Measurements from ENCODE around the gene HDAC5. TPM values are rescaled to one million over a fixed set of nuclear protein-coding genes. Genes with fewer than 3 reads are reported as not detected.

HDAC5 gene
- total and polyA plus RNA-seq, 2 of the 8 experiments (the other 6 are each of a cell fraction or from before 2014, with no cell fraction given), result 48.5 to 54.4 TPM

DNA sequence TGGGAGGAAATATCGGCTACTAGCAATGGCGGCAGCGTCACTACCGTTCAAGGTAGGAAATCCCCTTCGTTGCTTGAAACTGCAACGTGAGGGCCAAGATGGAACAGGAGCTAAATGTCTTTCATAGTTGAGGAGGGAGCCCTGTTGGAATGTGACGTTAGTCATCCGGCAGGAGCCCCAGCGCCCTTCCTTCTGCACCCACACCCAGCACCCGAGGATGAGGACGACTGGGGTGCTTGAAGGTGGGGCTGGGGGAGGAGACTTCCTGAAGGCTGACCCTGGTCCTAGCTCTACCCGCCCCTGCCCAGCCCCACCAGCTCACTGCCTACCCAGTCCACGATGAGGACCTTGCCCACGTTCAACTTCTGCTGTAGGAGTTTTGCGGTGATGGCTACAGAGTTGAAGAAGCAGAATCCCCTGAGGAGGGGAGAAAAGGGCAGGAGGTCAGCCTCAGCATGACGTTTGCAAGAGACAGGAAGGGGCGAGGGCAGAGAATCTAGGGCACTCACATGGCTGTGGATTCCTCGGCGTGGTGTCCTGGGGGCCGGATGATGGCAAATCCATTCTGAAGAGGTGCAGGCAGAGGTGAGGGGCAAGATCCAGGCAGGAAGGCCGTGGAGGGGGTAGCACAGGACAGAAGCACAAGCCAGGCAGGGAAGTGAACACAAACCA is 41.0 kb downstream of the HDAC5 start:
- Histone ChIP-seq H3K56ac (replicated peaks; ENCODE audit: insufficient read length, low read depth, low read length) (no peak overlapping the region), H3K4me2 (ENCODE audit: insufficient read depth in 1 of 2, low read depth in 2 of 2, low read length in 2 of 2) (no peak overlapping the region), H3K23me2 (ENCODE audit: low read depth, low read length) (peaks cover 4% of the 10 kb centered on the region; the same call in 1 of the 2 replicates), H3K18ac (ENCODE audit: extremely low read depth, low read length) (no peak overlapping the region), H2BK5ac (ENCODE audit: low read depth, low read length) (no peak overlapping the region), H3K4me1 (replicated peaks in 1 of 4; ENCODE audit: control insufficient read depth in 3 of 4, insufficient read depth in 4 of 4, low read length in 3 of 4) (peaks cover 3 to 14% (median 9%) of the 10 kb centered on the region in 4 experiments), H2BK15ac (ENCODE audit: low read length) (no peak overlapping the region; the same call in 1 of the 2 replicates), H3K27ac (ENCODE audit: low read depth, low read length) (no peak overlapping the region), H2BK20ac (ENCODE audit: low read length) (no peak overlapping the region), H4K20me1 (replicated peaks in 1 of 2; ENCODE audit: control insufficient read depth in 1 of 2, insufficient read depth in 2 of 2, low read length in 2 of 2) (peaks cover 0 to 11% of the 10 kb centered on the region in 2 experiments), H3K4me3 (ENCODE audit: extremely low read depth in 1 of 4, insufficient read depth in 2 of 4, low read depth in 3 of 4, low read length in 4 of 4) (no peak overlapping the region), H4K91ac (replicated peaks; ENCODE audit: insufficient read length, low read length) (no peak overlapping the region), H2AFZ (ENCODE audit: low read length) (no peak overlapping the region), H2BK120ac (replicated peaks; ENCODE audit: low read depth, low read length) (no peak overlapping the region), H3K79me2 (ENCODE audit: control insufficient read depth in 1 of 2, insufficient read depth in 2 of 2, low read length in 2 of 2) (no peaks in the 10 kb centered on the region), H3K4ac (replicated peaks; ENCODE audit: insufficient read length, low read depth, low read length) (no peak overlapping the region), H4K8ac (ENCODE audit: extremely low read depth, insufficient read depth, low read length) (peak overlapping the region; percentile 28; the same call in 1 of the 2 replicates), H3K79me1 (ENCODE audit: low read depth, low read length) (peaks cover 7% of the 10 kb centered on the region; the same call in 1 of the 2 replicates), H3K9ac (replicated peaks in 1 of 4; ENCODE audit: extremely low read depth in 1 of 4, low read depth in 3 of 4, low read length in 3 of 4) (no peak overlapping the region), H3K23ac (ENCODE audit: insufficient read length) (no peak overlapping the region), H2BK12ac (ENCODE audit: low read depth, low read length) (no peak overlapping the region), H3K36me3 (ENCODE audit: control insufficient read depth in 2 of 4, insufficient read depth in 4 of 4, low read length in 3 of 4) (peaks cover 5 to 27% (median 22%) of the 10 kb centered on the region in 4 experiments; a peak in 7 of 8 replicates), H4K5ac (ENCODE audit: insufficient read length, low read depth, low read length) (no peak overlapping the region), H3K14ac (ENCODE audit: insufficient read length) (no peak overlapping the region), H3K27me3 (replicated peaks in 1 of 4; ENCODE audit: control insufficient read depth in 3 of 4, extremely low read depth in 1 of 4, insufficient read depth in 3 of 4, low read length in 3 of 4) (no peaks in the 10 kb centered on the region), H2AK5ac (ENCODE audit: low read depth, low read length) (no peak overlapping the region), H3K9me3 (ENCODE audit: insufficient read depth in 2 of 2, low read depth in 1 of 2, low read length in 1 of 2) (no peaks in the 10 kb centered on the region)
- FAIRE-seq (no peak), DNase-seq (ENCODE audit: low read depth in 1 of 2, low spot score in 2 of 2) (no peak)
- POLR2A ChIA-PET (ENCODE audit: partially characterized antibody), result interaction anchor here (0.9 to 5.7 kb wide), 4 partner anchors 9 to 18 kb away, joined by 3 to 33 read pairs (median 4); partner anchors contain the start of gene G6PC3
- CTCF ChIA-PET (ENCODE audit: partially characterized antibody), result interaction anchor here (1.1 to 34.4 kb wide), 5 partner anchors 10 to 87 kb away, joined by 3 to 638 read pairs (median 21); partner anchors contain the start of genes ASB16, G6PC3 and HDAC5
- 93% methylated on average over 20 of the region's 21 CpGs; no CpG with 5 or more reads in 1 of the 2 experiments for WGBS, 2 experiments (ENCODE audit: extremely low coverage in 1 of 2, insufficient coverage in 1 of 2, insufficient read length in 1 of 2, insufficient replicate concordance in 2 of 2, low coverage in 1 of 2, low lambda C conversion rate in 2 of 2, missing lambda C conversion rate in 1 of 2)
- TF ChIP-seq GTF2F1 (IDR thresholded peaks at IDR 0.05; ENCODE audit: borderline replicate concordance, low read depth, low read length) (no peak), FOSL1 (IDR thresholded peaks at IDR 0.05; ENCODE audit: insufficient read depth, low read depth, low read length) (no peak), SP1 (IDR thresholded peaks at IDR 0.05; ENCODE audit: low read depth, low read length) (no peak), NRF1 (IDR thresholded peaks at IDR 0.05; ENCODE audit: low read depth, low read length) (no peak), KDM1A (IDR thresholded peaks at IDR 0.05; ENCODE audit: borderline replicate concordance, low read length) (no peak), ZNF274 (IDR thresholded peaks at IDR 0.05; ENCODE audit: borderline replicate concordance, extremely low read depth, low read length) (no peak), EZH2 (IDR thresholded peaks at IDR 0.05; ENCODE audit: low read depth, low read length, severe bottlenecking) (no peak), POU5F1 (IDR thresholded peaks at IDR 0.05; ENCODE audit: low read depth, low read length) (no peak), RBBP5 (IDR thresholded peaks at IDR 0.05; ENCODE audit: borderline replicate concordance, low read depth, low read length) (no peak)
- TF ChIP-seq, protein P1, sequence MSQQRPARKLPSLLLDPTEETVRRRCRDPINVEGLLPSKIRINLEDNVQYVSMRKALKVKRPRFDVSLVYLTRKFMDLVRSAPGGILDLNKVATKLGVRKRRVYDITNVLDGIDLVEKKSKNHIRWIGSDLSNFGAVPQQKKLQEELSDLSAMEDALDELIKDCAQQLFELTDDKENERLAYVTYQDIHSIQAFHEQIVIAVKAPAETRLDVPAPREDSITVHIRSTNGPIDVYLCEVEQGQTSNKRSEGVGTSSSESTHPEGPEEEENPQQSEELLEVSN (IDR thresholded peaks at IDR 0.05), result no peak
- TF ChIP-seq, protein P2, sequence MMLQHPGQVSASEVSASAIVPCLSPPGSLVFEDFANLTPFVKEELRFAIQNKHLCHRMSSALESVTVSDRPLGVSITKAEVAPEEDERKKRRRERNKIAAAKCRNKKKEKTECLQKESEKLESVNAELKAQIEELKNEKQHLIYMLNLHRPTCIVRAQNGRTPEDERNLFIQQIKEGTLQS (IDR thresholded peaks at IDR 0.05; ENCODE audit: insufficient read depth, low read depth, low read length), result no peak

Data from H1 (cell line).